ENCODE data around the gene SAP30BP.

- TF ChIP-seq MEF2D (CRISPR knock-in tag; IDR thresholded peaks at IDR 0.05) = no peak
- no peak for TF ChIP-seq MAZ (IDR thresholded peaks at IDR 0.05; ENCODE audit: borderline replicate concordance, low read depth, low read length)
- no peak for TF ChIP-seq MAZ (CRISPR knock-in tag; IDR thresholded peaks at IDR 0.05; ENCODE audit: low read depth)
- TF ChIP-seq ZNF501 (CRISPR knock-in tag; IDR thresholded peaks at IDR 0.05) = no peak
Measured at GRCh38 chr17:75752802-75753513, 85.8 kb downstream of the SAP30BP start.
